GM23338 (cell line): ENCODE measurements around the gene SLC9C1. TPM values are rescaled to one million over a fixed set of nuclear protein-coding genes. Genes with fewer than 3 reads are reported as not detected.

Experiments used
- ATAC-seq: fragments of 200-7000 bp; cut with Tn5 transposase; 3 replicates; pipeline ENCODE4 v1.9.1; 2020
- DNase-seq: peaks from one replicate; pipeline ENCODE4 v3.0.0-alpha.2; 2015; ENCODE audit warnings: low spot score
- H2AFZ ChIP-seq: fragments of 200-600 bp; sonication (generic); 2 replicates; pipeline ENCODE4 v1.8.0; 2016; ENCODE audit warnings: antibody characterized with exemption, mild to moderate bottlenecking, moderate library complexity
- H3F3A ChIP-seq: fragments of 200-600 bp; sonication (generic); replicated peaks from 2 replicates; pipeline ENCODE4 v1.8.0; 2017; ENCODE audit warnings: antibody characterized with exemption, mixed run types, low read depth
- H3K27ac ChIP-seq: fragments of 200-600 bp; sonication (generic); 2 replicates; pipeline ENCODE4 v1.6.1; 2016; ENCODE audit warnings: low read depth
- H3K27me3 ChIP-seq: fragments of 200-600 bp; sonication (generic); 2 replicates; pipeline ENCODE4 v1.8.0; 2016; ENCODE audit warnings: mild to moderate bottlenecking, mixed run types, moderate library complexity; ENCODE audit not compliant: insufficient read depth
- H3K36me3 ChIP-seq: fragments of 200-600 bp; sonication (generic); 2 replicates; pipeline ENCODE4 v1.8.0; 2016; ENCODE audit warnings: mild to moderate bottlenecking; ENCODE audit not compliant: insufficient read depth
- H3K4me1 ChIP-seq: fragments of 200-600 bp; sonication (generic); 2 replicates; pipeline ENCODE4 v1.8.0; 2016; ENCODE audit warnings: mild to moderate bottlenecking, moderate library complexity; ENCODE audit not compliant: insufficient read depth
- H3K4me2 ChIP-seq: fragments of 200-600 bp; sonication (generic); 2 replicates; pipeline ENCODE4 v1.7.1; 2017; ENCODE audit warnings: mixed run types
- H3K4me3 ChIP-seq: fragments of 200-600 bp; sonication (generic); 2 replicates; pipeline ENCODE4 v1.6.1; 2016; ENCODE audit warnings: mixed run types
- H3K79me2 ChIP-seq: fragments of 200-600 bp; sonication (generic); replicated peaks from 2 replicates; pipeline ENCODE4 v1.8.0; 2017; ENCODE audit warnings: mild to moderate bottlenecking; ENCODE audit not compliant: insufficient read depth
- H3K9me2 ChIP-seq: fragments of 200-600 bp; sonication (generic); 2 replicates; pipeline ENCODE4 v1.8.0; 2017; ENCODE audit not compliant: insufficient read depth
- H4K20me1 ChIP-seq: fragments of 200-600 bp; sonication (generic); replicated peaks from 2 replicates; pipeline ENCODE4 v1.8.0; 2017; ENCODE audit warnings: mild to moderate bottlenecking; ENCODE audit not compliant: insufficient read depth
- H3K27ac Mint-ChIP-seq: 2 replicates; pipeline ENCODE4 v1.8.0; 2020; ENCODE audit warnings: inconsistent platforms, mild to moderate bottlenecking, moderate library complexity, mixed read lengths
- H3K27me3 Mint-ChIP-seq: 3 replicates; pipeline ENCODE4 v1.8.0; 2022; ENCODE audit warnings: low read depth, mild to moderate bottlenecking, moderate library complexity, mixed read lengths, inconsistent platforms; ENCODE audit not compliant: insufficient read depth, poor library complexity
- H3K36me3 Mint-ChIP-seq: 3 replicates; pipeline ENCODE4 v1.8.0; 2021; ENCODE audit warnings: low read depth, mild to moderate bottlenecking, inconsistent platforms, moderate library complexity, mixed read lengths
- H3K4me1 Mint-ChIP-seq: 3 replicates; pipeline ENCODE4 v1.8.0; 2020; ENCODE audit warnings: mild to moderate bottlenecking, inconsistent platforms, mixed read lengths
- H3K4me3 Mint-ChIP-seq: 3 replicates; pipeline ENCODE4 v1.8.0; 2021; ENCODE audit warnings: moderate library complexity, mild to moderate bottlenecking, inconsistent platforms, mixed read lengths
- H3K9me3 Mint-ChIP-seq: 3 replicates; pipeline ENCODE4 v1.8.0; 2020; ENCODE audit warnings: moderate library complexity, mild to moderate bottlenecking, inconsistent platforms, mixed read lengths
- CREB1 ChIP-seq: fragments of 250-450 bp; sonication (Bioruptor Pico); IDR thresholded peaks from 2 replicates; pipeline ENCODE4 v1.5.0; 2020; ENCODE audit warnings: low read depth, mild to moderate bottlenecking, moderate library complexity
- EZH2 ChIP-seq: fragments of 200-600 bp; sonication (generic); IDR thresholded peaks from one replicate; pipeline ENCODE4 v1.8.0; 2017; ENCODE audit warnings: antibody characterized with exemption, mild to moderate bottlenecking, low read depth; ENCODE audit not compliant: unreplicated experiment
- EZH2phosphoT487 ChIP-seq: fragments of 200-600 bp; sonication (generic); IDR thresholded peaks from one replicate; pipeline ENCODE4 v1.8.1; 2018; ENCODE audit warnings: antibody characterized with exemption; ENCODE audit not compliant: unreplicated experiment
- JUNB ChIP-seq: IDR thresholded peaks from one replicate; pipeline ENCODE4 v1.6.1; 2016; ENCODE audit warnings: antibody characterized with exemption; ENCODE audit not compliant: unreplicated experiment
- NANOG ChIP-seq: IDR thresholded peaks from 2 replicates; pipeline ENCODE4 v1.6.1; 2016; ENCODE audit warnings: antibody characterized with exemption, borderline replicate concordance
- POLR2AphosphoS5 ChIP-seq: IDR thresholded peaks from 2 replicates; pipeline ENCODE4 v1.6.1; 2016; ENCODE audit warnings: antibody characterized with exemption, low read depth
- STAT1 ChIP-seq: IDR thresholded peaks from one replicate; pipeline ENCODE4 v1.6.1; 2016; ENCODE audit warnings: antibody characterized with exemption; ENCODE audit not compliant: unreplicated experiment
- ZNF331 ChIP-seq: fragments of 250-450 bp; sonication (Bioruptor Pico); IDR thresholded peaks from 2 replicates; pipeline ENCODE4 v1.5.0; 2020; ENCODE audit warnings: low read depth, mild to moderate bottlenecking, moderate library complexity
- polyA plus RNA-seq: library from polyadenylated mRNA; unstranded; fragments of >200 nt; fragmentation: Nextera tagmentation; extraction: Ambion mirVana; gene quantifications from 2 replicates; pipeline ENCODE4 v1.2.1, GENCODE V29; 2016
- total RNA-seq: library from RNA; depleted of rRNA; stranded (reverse); fragments of >200 nt; shearing (Covaris generic); gene quantifications from 2 replicates; pipeline ENCODE4 v1.2.3, GENCODE V29; 2014
- TF ChIP-seq, protein P1 (sequence below): fragments of 250-450 bp; sonication (Bioruptor Pico); IDR thresholded peaks from 2 replicates; pipeline ENCODE4 v1.5.0; 2020; ENCODE audit warnings: mild to moderate bottlenecking, moderate library complexity
- TF ChIP-seq, protein P2 (sequence below): IDR thresholded peaks from 2 replicates; pipeline ENCODE4 v1.6.1; 2016; ENCODE audit warnings: antibody characterized with exemption
- TF ChIP-seq, protein P3 (sequence below), 2 experiments: fragments of 200-600 bp in 1 of 2; sonication (generic) in 1 of 2; conservative IDR thresholded peaks; 2 replicates each; pipeline versions ENCODE4 v1.5.1 to v1.6.1; 2016 to 2017; ENCODE audit warnings: antibody characterized with exemption in 2 of 2, low read depth in 2 of 2, mild to moderate bottlenecking in 2 of 2, moderate library complexity in 1 of 2

The SLC9C1 gene
- total and polyA plus RNA-seq, 2 experiments from 2014 or later: 0.97 to 1.8 TPM

DNA sequence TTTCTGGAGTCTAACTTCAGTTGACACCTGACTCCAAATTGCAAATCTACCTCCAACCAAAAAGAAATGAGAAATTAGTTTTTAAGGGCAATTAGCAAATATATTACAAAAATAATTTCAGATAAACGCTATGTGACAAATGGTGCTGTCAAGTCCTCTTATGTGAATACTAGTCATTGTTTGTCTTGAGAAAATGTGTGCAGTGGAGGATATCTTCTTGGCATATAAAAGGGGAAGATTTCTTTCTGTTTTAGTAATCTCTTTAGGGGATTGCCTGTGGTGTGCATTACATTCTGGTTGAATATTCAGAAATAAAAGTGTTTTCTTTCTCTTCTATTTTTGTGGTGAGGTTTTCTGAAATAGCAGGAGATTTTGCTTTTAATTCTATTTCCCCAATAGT, 158.0 kb downstream of the SLC9C1 start (continued):
- TF ChIP-seq, protein P1, sequence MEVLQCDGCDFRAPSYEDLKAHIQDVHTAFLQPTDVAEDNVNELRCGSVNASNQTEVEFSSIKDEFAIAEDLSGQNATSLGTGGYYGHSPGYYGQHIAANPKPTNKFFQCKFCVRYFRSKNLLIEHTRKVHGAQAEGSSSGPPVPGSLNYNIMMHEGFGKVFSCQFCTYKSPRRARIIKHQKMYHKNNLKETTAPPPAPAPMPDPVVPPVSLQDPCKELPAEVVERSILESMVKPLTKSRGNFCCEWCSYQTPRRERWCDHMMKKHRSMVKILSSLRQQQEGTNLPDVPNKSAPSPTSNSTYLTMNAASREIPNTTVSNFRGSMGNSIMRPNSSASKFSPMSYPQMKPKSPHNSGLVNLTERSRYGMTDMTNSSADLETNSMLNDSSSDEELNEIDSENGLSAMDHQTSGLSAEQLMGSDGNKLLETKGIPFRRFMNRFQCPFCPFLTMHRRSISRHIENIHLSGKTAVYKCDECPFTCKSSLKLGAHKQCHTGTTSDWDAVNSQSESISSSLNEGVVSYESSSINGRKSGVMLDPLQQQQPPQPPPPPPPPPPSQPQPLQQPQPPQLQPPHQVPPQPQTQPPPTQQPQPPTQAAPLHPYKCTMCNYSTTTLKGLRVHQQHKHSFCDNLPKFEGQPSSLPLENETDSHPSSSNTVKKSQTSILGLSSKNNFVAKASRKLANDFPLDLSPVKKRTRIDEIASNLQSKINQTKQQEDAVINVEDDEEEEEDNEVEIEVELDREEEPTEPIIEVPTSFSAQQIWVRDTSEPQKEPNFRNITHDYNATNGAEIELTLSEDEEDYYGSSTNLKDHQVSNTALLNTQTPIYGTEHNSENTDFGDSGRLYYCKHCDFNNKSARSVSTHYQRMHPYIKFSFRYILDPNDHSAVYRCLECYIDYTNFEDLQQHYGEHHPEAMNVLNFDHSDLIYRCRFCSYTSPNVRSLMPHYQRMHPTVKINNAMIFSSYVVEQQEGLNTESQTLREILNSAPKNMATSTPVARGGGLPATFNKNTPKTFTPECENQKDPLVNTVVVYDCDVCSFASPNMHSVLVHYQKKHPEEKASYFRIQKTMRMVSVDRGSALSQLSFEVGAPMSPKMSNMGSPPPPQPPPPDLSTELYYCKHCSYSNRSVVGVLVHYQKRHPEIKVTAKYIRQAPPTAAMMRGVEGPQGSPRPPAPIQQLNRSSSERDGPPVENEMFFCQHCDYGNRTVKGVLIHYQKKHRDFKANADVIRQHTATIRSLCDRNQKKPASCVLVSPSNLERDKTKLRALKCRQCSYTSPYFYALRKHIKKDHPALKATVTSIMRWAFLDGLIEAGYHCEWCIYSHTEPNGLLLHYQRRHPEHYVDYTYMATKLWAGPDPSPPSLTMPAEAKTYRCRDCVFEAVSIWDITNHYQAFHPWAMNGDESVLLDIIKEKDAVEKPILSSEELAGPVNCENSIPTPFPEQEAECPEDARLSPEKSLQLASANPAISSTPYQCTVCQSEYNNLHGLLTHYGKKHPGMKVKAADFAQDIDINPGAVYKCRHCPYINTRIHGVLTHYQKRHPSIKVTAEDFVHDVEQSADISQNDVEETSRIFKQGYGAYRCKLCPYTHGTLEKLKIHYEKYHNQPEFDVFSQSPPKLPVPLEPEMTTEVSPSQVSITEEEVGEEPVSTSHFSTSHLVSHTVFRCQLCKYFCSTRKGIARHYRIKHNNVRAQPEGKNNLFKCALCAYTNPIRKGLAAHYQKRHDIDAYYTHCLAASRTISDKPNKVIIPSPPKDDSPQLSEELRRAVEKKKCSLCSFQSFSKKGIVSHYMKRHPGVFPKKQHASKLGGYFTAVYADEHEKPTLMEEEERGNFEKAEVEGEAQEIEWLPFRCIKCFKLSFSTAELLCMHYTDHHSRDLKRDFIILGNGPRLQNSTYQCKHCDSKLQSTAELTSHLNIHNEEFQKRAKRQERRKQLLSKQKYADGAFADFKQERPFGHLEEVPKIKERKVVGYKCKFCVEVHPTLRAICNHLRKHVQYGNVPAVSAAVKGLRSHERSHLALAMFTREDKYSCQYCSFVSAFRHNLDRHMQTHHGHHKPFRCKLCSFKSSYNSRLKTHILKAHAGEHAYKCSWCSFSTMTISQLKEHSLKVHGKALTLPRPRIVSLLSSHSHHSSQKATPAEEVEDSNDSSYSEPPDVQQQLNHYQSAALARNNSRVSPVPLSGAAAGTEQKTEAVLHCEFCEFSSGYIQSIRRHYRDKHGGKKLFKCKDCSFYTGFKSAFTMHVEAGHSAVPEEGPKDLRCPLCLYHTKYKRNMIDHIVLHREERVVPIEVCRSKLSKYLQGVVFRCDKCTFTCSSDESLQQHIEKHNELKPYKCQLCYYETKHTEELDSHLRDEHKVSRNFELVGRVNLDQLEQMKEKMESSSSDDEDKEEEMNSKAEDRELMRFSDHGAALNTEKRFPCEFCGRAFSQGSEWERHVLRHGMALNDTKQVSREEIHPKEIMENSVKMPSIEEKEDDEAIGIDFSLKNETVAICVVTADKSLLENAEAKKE: no peak
- TF ChIP-seq NANOG (no peak), STAT1 (no peak), EZH2 (no peak), ZNF331 (no peak), POLR2AphosphoS5 (no peak)
- TF ChIP-seq, protein P2, sequence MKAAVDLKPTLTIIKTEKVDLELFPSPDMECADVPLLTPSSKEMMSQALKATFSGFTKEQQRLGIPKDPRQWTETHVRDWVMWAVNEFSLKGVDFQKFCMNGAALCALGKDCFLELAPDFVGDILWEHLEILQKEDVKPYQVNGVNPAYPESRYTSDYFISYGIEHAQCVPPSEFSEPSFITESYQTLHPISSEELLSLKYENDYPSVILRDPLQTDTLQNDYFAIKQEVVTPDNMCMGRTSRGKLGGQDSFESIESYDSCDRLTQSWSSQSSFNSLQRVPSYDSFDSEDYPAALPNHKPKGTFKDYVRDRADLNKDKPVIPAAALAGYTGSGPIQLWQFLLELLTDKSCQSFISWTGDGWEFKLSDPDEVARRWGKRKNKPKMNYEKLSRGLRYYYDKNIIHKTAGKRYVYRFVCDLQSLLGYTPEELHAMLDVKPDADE: no peak

DNA sequence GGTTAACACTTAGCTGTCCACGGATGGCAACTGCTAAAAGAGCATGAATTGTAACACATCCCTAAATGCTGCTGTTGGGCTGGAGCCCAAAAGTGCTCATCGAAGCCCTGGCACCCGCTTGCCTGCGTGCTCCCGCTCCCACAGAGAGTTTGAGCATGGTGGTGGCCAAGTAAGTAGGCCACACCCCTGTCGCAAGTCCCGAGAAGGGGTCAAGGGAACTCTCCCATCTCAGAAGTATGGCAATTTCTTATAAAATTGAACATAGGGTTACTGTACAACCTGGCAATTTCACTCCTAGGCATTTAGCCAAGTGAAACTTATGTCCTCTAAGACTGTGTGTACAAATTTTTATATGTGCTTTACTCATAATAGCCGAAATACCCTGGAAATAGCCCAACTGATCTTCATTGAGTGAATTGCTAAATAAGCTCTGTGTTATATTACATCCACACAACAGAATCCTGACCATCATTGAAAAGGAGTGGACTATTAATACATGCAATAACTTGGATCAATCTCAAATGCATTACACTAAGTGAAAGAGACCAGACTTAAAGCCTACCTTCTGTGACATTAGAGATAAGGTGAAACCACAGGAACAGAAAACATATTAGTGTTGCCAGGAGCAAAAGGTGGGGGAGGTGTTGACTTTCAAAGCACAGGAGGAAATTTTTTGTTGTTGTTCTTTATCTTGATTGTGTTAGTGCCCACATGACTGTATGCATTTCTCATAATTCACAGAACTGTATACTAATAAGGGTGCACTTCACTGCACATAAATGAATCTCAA, 159.5 kb downstream of the SLC9C1 start:
- no peaks in the 10 kb centered on the region for H3K27me3 Mint-ChIP-seq
- Histone ChIP-seq H3K9me2 (no peaks in the 10 kb centered on the region), H3K79me2 (no peaks in the 10 kb centered on the region)

More for the DNA sequence above, 159.5 kb downstream of the SLC9C1 start:
- Mint-ChIP-seq H3K9me3 (no peaks in the 10 kb centered on the region), H3K27ac (no peak overlapping the region), H3K4me1 (peaks cover 33% of the 10 kb centered on the region), H3K4me3 (no peak overlapping the region), H3K36me3 (no peaks in the 10 kb centered on the region)
- H3F3A ChIP-seq: no peaks in the 10 kb centered on the region
- no peak overlapping the region for H3K4me2 ChIP-seq
- H2AFZ ChIP-seq: no peak overlapping the region
- no peak overlapping the region for H3K4me3 ChIP-seq
- DNase-seq (no peak), ATAC-seq (no peak)
- no peaks in the 10 kb centered on the region for H4K20me1 ChIP-seq
- H3K36me3 ChIP-seq: no peaks in the 10 kb centered on the region
- H3K27ac ChIP-seq: no peak overlapping the region
- TF ChIP-seq ZNF331: no peak
- no peak for TF ChIP-seq EZH2phosphoT487
- TF ChIP-seq, protein P2: no peak
- TF ChIP-seq CREB1 (CRISPR knock-in tag): no peak
- TF ChIP-seq, protein P3, sequence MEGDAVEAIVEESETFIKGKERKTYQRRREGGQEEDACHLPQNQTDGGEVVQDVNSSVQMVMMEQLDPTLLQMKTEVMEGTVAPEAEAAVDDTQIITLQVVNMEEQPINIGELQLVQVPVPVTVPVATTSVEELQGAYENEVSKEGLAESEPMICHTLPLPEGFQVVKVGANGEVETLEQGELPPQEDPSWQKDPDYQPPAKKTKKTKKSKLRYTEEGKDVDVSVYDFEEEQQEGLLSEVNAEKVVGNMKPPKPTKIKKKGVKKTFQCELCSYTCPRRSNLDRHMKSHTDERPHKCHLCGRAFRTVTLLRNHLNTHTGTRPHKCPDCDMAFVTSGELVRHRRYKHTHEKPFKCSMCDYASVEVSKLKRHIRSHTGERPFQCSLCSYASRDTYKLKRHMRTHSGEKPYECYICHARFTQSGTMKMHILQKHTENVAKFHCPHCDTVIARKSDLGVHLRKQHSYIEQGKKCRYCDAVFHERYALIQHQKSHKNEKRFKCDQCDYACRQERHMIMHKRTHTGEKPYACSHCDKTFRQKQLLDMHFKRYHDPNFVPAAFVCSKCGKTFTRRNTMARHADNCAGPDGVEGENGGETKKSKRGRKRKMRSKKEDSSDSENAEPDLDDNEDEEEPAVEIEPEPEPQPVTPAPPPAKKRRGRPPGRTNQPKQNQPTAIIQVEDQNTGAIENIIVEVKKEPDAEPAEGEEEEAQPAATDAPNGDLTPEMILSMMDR (conservative IDR thresholded peaks at IDR 0.05; ENCODE audit: low read depth in 2 of 2): no peak
- no peak for TF ChIP-seq JUNB
- TF ChIP-seq STAT1: no peak
- no peak for TF ChIP-seq NANOG
- peaks cover 20% of the 10 kb centered on the region for H3K4me1 ChIP-seq
- no peaks in the 10 kb centered on the region for H3K27me3 ChIP-seq
